RPMI7951 (cell line): Measurements from ENCODE around the gene ST8SIA5. TPM values are rescaled to one million over a fixed set of nuclear protein-coding genes. Genes with fewer than 3 reads are reported as not detected.

Source experiments
- DNase-seq: peaks from one replicate; pipeline ENCODE4 v3.0.0-alpha.2; 2012; ENCODE audit warnings: low read depth
- total RNA-seq: library from RNA; depleted of rRNA; stranded (reverse); fragments of >200 nt; shearing (Covaris generic); gene quantifications from 2 replicates; pipeline ENCODE4 v1.2.3, GENCODE V29; 2014; rRNA removed

ST8SIA5 gene
- total RNA-seq, 1 experiment from 2014 or later, result 12.6 TPM

DNA sequence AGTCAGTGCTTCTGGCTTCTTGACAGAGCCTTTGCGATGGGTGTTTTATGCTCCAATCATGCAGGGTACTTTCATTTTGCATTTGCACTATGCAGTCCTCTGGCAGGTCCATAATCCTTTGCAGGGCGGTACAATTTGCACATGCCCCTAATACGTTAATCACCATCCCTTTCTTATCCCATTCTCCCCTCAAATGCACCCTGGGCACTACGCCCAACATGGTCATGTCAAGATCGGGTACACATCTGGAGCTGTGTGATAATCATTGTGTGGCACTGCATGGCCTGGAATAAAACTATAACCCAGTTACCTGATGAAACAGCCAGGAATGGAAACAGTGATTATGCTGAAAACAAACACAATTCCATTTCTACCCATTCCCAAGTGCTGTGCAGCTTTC lies 127.5 kb downstream of the ST8SIA5 start:
- no peak for DNase-seq

DNA sequence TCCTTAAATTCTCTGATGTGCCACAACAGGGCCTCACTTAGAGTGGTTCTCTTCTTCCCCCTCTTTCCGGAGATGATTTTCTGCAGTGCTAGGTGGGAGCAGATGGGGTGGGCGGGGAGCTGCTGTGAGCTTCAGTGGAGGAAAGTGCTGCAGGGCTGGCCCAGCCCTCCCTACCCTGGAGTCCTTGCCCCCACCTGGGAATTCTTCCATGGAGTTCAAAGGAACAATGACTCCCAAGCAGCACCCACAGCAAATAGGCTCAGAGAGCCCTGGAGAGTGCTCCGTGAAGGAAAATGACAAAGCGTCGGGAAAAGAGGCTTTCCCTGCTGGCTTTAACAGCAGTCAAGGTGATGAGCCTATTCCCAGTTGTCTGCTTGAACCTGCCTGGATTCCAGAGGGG lies 128.6 kb downstream of the ST8SIA5 start:
- DNase-seq, result no peak

GRCh38 chr18:46627136-46627535 lies 129.7 kb downstream of the ST8SIA5 start:
- DNase-seq, result no peak

GRCh38 chr18:46625069-46625468 lies 131.8 kb downstream of the ST8SIA5 start:
- no peak for DNase-seq

GRCh38 chr18:46624127-46624526 lies 132.7 kb downstream of the ST8SIA5 start:
- DNase-seq, result no peak

- no peak for DNase-seq
Measured at GRCh38 chr18:46623541-46623940, 133.3 kb downstream of the ST8SIA5 start.

- DNase-seq, result peak; percentile 20
Measured at GRCh38 chr18:46622999-46623398, 133.9 kb downstream of the ST8SIA5 start.

- no peak for DNase-seq
Measured at GRCh38 chr18:46622451-46622850, 134.4 kb downstream of the ST8SIA5 start.

DNA sequence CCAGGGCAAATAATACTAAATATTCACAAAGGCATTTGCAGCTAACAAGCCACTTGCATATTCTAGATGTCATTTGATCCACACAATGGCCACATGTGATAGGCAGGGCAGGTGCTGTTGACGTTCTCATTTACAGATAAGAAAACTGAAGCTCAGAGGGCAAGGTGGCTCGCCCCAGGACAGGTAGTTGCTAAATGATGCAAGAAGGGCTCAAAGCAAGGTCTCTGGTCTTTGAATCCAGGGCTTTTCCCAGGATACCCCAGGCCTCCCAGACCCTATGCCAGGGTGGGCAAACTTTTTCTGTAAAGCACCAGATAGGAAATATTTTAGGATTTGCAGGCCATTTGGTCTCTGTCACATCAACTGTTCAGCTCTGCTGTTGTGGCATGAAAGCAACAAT lies 135.0 kb downstream of the ST8SIA5 start:
- DNase-seq, result no peak

DNA sequence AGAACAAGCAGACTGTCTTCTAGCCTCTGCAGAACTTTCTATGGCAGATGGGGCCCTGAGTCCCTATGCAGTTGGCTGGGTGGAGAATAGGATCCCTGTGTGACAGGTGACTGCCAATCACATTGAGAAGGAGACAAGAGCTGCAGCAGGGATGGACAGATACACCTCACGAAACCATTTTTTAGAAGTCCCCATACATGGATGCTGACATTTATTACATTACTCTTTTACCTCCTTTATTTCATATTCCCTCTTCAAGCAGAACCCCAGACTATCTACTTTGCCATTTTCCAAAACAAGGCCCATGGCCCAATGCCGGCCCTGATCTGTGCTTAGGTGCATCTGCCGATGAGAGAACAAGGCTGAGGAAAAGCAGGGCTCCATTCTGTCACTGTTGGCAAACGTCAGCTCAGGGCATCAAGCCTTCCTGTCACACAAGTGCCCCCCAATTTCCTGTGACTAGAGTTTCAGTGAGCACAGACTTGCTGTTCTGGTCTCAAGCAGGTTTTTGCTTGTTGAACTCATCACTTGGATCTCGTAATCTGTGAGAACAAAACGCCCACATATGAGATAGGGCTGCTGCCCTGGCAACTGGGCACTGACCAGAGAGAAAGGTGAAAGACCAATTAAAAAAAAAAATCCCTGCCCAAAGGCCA lies 135.6 kb downstream of the ST8SIA5 start:
- no peak for DNase-seq

- DNase-seq, result no peak
Measured at GRCh38 chr18:46619559-46619958, 137.3 kb downstream of the ST8SIA5 start.

Other genes with a start within 250 kb of the ST8SIA5 start
- gene LOXHD1, start 99.8 kb downstream of the ST8SIA5 start, total RNA-seq, result not detected in 2 replicates
- gene PIAS2, start 160.5 kb upstream of the ST8SIA5 start, total RNA-seq, result 17.2 and 23.8 TPM in 2 replicates
- 4.3 and 5.8 TPM in 2 replicates for gene KATNAL2, start 160.5 kb upstream of the ST8SIA5 start, total RNA-seq